ENCODE data around the gene MBOAT1.

- TF ChIP-seq CTCF (IDR thresholded peaks at IDR 0.05) = no peak
- TF ChIP-seq POLR2A (IDR thresholded peaks at IDR 0.05) = no peak
- TF ChIP-seq POLR2AphosphoS5 (IDR thresholded peaks at IDR 0.05) = no peak
These were observed 8.4 kb downstream of the MBOAT1 start for GRCh38 chr6:20203561-20204511.

All from suprapubic skin (tissue), 4 donors.